Mesothelial cell of epicardium (in vitro differentiated cells): Measurements from ENCODE around the gene SMNDC1. TPM values are rescaled to one million over a fixed set of nuclear protein-coding genes. Genes with fewer than 3 reads are reported as not detected.

Experiments used
- DNase-seq, 2 experiments: peaks; one replicate each; pipeline ENCODE4 v3.0.0; 2021; ENCODE audit warnings: low spot score in 2 of 2; ENCODE audit not compliant: unreplicated experiment in 2 of 2
- H3K27ac Mint-ChIP-seq: 2 replicates; pipeline ENCODE4 v1.8.0; 2021; ENCODE audit warnings: mixed read lengths
- H3K27me3 Mint-ChIP-seq: 2 replicates; pipeline ENCODE4 v1.8.0; 2021; ENCODE audit warnings: low read depth, mixed read lengths
- H3K36me3 Mint-ChIP-seq: 2 replicates; pipeline ENCODE4 v1.8.0; 2021; ENCODE audit warnings: mixed read lengths
- H3K4me1 Mint-ChIP-seq: 2 replicates; pipeline ENCODE4 v1.8.0; 2021; ENCODE audit warnings: mixed read lengths
- H3K4me3 Mint-ChIP-seq: 2 replicates; pipeline ENCODE4 v1.8.0; 2021; ENCODE audit warnings: mild to moderate bottlenecking, moderate library complexity, mixed read lengths
- H3K9me3 Mint-ChIP-seq: 2 replicates; pipeline ENCODE4 v1.8.0; 2021; ENCODE audit warnings: mixed read lengths
- total RNA-seq: library from RNA; stranded (reverse); gene quantifications from 3 replicates; pipeline ENCODE4 v1.2.1, GENCODE V29; 2021
- TF ChIP-seq, protein P1 (sequence below): fragments of 200-600 bp; sonication (generic); IDR thresholded peaks from one replicate; pipeline ENCODE4 v1.5.0; 2021; ENCODE audit warnings: antibody characterized with exemption; ENCODE audit not compliant: unreplicated experiment

Gene SMNDC1
- total RNA-seq, 1 donor from 2014 or later, result 38.5 TPM

DNA sequence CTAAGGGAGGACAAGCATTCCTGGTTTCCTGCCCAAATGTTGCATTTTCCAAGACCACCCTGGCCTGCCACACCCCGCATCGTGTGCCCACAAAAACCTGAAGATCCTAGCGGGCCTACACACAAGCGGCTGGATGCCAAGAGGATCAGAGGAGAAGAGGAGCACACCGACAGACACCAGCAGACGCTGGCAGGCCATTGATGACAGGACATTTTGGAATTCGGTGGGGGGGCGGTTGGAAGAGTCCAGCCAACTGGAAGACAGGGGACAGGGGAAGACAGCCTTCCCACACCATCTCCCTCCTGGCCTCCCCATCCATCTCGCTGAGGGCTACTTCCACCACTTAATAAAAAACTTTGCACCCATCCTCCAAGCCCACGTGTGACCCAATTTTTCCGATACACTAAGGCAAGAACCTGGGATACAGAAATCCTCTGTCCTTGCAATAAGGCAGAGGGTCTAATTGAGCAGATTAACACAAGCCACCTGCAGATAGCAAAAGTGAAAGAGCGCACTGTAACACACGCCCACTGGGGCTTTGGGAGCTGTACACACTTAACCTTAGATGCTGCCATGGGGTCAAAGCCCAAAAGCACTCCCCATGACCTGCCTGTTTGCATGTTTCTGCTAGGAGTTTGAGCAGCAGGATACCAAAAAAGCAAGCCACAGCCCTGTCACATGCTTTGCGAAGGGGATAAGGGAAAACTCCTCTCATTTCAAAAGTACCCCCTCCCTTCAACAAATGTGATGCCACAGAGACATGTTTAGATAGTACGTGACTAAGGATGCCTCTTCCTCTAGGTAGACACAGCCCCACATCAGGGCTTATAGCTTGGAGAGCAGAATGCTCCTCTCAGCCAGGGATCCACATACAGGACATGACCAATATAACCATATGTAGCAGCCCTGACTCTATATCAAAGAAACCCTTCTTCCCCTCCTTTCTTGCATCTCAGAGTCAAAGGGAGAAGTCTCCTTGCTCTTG is 13.4 kb upstream of the SMNDC1 start:
- TF ChIP-seq, protein P1, sequence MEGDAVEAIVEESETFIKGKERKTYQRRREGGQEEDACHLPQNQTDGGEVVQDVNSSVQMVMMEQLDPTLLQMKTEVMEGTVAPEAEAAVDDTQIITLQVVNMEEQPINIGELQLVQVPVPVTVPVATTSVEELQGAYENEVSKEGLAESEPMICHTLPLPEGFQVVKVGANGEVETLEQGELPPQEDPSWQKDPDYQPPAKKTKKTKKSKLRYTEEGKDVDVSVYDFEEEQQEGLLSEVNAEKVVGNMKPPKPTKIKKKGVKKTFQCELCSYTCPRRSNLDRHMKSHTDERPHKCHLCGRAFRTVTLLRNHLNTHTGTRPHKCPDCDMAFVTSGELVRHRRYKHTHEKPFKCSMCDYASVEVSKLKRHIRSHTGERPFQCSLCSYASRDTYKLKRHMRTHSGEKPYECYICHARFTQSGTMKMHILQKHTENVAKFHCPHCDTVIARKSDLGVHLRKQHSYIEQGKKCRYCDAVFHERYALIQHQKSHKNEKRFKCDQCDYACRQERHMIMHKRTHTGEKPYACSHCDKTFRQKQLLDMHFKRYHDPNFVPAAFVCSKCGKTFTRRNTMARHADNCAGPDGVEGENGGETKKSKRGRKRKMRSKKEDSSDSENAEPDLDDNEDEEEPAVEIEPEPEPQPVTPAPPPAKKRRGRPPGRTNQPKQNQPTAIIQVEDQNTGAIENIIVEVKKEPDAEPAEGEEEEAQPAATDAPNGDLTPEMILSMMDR, result no peak
- Mint-ChIP-seq H3K27me3 (peaks cover 3% of the 10 kb centered on the region), H3K9me3 (peaks cover 18% of the 10 kb centered on the region), H3K4me3 (no peak overlapping the region), H3K27ac (no peak overlapping the region), H3K36me3 (peaks cover 2% of the 10 kb centered on the region), H3K4me1 (no peaks in the 10 kb centered on the region)
- DNase-seq, result no peak

- Mint-ChIP-seq H3K36me3 (no peaks in the 10 kb centered on the region), H3K4me1 (peaks cover 2% of the 10 kb centered on the region), H3K4me3 (no peak overlapping the region), H3K27ac (no peak overlapping the region), H3K27me3 (peaks cover 7% of the 10 kb centered on the region), H3K9me3 (no peaks in the 10 kb centered on the region)
- TF ChIP-seq, protein P1, result no peak
- no peak for DNase-seq
Measured at GRCh38 chr10:110313674-110314073, 9.0 kb upstream of the SMNDC1 start.

- Mint-ChIP-seq H3K27ac (no peak overlapping the region), H3K4me1 (peaks cover 2% of the 10 kb centered on the region), H3K9me3 (no peaks in the 10 kb centered on the region), H3K4me3 (no peak overlapping the region), H3K36me3 (no peaks in the 10 kb centered on the region), H3K27me3 (peaks cover 7% of the 10 kb centered on the region)
- TF ChIP-seq, protein P1, result no peak
- no peak for DNase-seq
Measured at GRCh38 chr10:110312206-110312605, 7.5 kb upstream of the SMNDC1 start.

DNA sequence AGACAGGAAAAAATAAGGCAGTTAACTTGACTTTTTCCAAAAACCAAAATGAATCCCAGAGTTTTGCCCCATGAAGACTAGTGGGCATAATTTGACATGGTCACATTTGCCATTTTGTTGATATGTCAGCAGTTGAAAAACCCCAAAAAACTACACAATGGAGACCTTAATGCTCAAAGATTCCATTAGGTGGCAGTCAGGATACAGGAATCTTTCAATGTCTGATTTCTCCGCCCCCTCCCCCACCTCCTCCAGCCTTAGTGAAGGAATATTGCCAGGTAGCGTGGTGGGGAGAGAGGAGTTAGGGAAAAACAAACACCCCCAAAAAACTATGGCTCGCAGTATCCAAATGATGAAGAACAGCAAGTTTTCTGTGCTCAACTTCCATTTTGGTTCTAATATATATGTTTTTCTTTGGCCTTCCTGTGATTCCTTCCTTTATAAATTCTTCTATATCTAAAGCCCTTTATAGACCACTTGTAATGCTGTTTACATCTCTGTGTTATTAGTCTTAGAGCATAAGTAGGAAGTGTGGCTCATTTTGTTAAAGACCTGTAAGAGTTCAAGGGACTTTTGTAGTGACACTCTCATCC is 6.7 kb upstream of the SMNDC1 start:
- Mint-ChIP-seq H3K27ac (no peak overlapping the region), H3K27me3 (peaks cover 7% of the 10 kb centered on the region), H3K9me3 (no peaks in the 10 kb centered on the region), H3K4me3 (no peak overlapping the region), H3K36me3 (no peaks in the 10 kb centered on the region), H3K4me1 (peaks cover 2% of the 10 kb centered on the region)
- peak in 1 of 2 experiments; percentile 31 for DNase-seq
- TF ChIP-seq, protein P1, result peak; percentile 60

DNA sequence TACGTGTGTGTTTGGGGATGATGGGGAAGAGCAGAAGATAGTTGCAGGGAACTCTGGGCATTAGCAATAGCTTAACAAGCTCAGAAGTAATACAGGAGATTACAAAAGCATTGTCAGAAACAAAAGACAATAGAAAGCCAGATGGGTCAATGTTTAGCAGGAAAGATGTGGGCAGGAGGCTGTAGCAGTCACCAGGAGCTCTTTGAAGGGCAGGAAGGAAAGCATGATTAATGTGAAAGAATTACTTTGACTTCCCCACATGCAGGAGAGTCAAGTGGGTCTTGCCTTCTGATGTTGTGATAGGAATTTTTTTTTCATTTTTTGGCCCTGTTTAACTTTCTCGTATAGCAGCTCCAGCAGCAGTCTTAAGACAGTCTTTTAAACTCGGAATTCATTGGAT is 6.0 kb upstream of the SMNDC1 start:
- peaks cover 7% of the 10 kb centered on the region for H3K27me3 Mint-ChIP-seq
- TF ChIP-seq, protein P1, result no peak
- no peak for DNase-seq
- H3K4me3 Mint-ChIP-seq, result no peak overlapping the region
- no peaks in the 10 kb centered on the region for H3K36me3 Mint-ChIP-seq
- no peaks in the 10 kb centered on the region for H3K9me3 Mint-ChIP-seq
- H3K4me1 Mint-ChIP-seq, result peaks cover 6% of the 10 kb centered on the region
- no peak overlapping the region for H3K27ac Mint-ChIP-seq
